HG02981 (cell line): ENCODE results near the gene CBX2.
A peak's percentile ranks its signal among the peaks of the same experiment; 100 is the strongest.

Source experiments
- ATAC-seq: cut with Tn5 transposase; IDR thresholded peaks from one replicate; pipeline ENCODE4 v1.9.1; 2021; ENCODE audit warnings: mild to moderate bottlenecking, moderate library complexity; ENCODE audit not compliant: unreplicated experiment

CBX2 gene

DNA sequence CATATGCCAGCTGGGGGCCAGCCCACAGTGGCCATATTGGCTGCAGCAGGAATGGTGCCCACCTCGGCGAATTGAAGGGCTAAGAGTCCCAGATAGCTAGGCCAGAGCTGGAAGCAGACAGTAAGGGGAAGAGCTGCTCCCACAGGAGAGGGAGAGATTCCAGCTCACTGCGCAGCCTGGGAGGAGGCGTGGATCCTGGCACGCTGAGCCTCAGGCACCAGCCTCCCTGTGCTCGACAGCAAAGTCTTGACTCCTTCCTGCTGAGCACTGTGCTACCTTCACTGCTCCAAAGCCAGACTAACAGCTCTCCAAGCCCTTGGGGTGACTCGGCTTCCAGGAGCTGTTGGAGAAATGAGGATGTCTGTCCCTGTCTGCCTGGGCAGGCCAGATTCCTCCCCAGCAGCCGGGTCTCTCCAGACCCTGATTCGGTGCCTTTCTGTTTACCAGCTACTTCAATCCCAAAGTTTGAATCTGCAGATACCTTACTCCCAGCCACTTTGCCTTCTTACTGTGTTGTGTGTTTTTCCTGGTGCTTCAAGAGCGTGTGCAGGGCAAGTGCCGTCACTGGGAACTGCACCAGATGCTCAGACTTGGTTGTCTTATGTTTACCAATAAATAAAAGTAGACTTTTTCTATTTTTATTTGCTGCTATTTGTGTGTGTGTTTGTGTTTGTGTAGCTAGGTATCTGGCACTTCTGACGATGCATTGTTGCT is 9.1 kb downstream of the CBX2 start:
- no peak for ATAC-seq

DNA sequence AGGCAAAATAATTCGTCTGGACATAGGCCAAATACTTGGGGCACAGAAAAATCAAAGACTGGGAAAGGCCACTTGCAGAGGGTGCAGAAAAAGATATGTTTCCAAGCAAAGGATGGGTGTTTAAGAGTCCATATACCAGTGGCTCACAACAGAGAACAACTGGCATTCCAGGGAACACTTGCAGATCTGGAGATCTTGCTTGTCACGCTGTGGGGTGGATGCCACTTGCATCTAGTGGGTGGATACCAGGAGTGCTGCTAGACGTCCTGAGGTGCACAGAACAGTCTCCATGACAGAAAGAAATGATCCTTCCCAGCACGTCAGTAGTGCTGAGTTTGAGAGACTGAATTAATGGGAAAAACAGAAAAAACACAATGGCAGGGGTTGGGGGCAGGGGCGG is 10.5 kb downstream of the CBX2 start:
- no peak for ATAC-seq

DNA sequence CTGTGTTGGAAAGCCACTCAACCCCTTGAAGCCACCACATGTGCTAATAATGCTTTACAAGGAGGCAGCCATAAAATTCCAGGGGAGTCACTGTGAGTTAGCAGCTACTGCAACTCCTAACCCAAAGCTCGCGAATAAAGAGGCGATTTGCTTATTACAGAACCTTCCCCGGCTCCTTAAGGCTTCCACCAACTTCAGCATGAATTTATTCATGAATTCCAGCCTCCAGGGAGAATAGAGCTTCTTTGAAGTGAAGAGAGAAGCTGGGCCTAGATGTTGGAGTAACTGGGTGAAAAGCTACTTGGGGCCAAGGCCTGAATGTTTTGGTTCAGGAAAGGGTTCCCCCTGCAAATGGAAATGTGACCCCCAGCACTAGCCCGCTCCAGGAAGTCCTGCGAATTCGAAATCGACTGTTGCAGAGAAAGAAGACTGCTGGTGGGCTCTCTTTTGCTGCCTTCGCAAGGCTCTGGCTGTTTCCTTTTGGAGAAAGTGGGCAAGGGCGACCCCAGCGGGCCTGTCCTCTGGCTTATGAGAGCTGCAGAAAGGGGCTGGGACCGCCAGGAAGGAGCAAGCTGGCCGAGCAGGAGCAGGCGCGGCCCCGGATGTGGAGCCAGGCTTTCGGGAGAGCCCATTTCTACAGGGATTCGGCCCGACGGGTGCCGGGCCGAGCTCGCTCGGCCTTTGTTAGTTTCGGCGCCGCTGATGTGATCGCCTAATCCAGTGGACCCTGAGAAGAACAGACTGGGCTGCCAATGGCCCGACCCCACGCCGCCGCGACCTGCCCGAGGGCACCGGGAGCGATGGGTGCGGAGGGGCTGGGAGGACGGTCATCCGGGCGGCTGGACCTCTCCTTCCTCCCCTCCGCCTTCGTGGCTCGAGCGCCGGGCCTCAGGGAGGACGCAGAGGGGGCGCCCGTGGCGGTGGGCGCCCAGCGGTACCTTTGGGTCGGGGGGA is 11.3 kb downstream of the CBX2 start:
- ATAC-seq, result no peak

DNA sequence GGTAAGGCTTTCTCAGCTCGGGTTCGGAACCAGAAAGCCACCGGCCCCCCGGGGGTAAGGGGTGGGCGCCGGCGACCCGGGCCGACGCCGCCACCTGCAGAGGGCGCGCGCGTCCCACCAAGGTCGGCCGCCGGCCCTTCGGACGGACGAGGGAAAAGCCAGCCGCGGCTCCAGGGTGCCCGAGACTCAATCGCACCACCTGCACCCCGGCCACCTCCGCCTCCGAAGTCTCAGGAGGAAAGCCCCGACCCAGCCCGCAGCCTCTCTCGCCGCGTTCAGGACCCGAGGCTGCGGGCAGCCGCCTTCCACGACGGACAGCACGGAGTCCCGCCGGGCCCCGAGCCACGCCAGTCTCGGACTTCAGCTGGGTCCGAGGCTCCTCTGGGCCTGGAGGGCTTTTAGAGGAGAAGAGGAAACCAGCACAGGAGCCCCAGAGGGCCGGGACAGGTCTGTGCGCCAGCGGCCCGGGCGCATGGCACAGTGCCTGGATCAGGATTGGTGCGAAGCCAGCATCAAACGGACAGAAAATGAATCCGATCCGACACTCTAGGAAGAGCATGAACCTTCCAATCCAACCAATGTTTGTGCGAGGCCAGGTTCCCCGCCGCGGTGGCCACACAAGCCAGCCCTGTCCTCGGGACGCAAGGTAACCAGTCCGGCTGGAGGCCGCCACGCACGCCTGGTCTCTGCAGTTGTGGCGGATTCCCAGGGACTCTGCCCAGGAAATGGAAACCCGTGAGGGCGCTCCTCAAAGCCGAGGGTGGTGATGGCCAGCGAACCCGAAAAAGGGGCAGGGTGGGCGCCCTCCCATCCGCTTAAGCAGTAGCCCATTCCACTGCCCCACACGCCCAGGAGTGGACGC is 12.2 kb downstream of the CBX2 start:
- no peak for ATAC-seq

DNA sequence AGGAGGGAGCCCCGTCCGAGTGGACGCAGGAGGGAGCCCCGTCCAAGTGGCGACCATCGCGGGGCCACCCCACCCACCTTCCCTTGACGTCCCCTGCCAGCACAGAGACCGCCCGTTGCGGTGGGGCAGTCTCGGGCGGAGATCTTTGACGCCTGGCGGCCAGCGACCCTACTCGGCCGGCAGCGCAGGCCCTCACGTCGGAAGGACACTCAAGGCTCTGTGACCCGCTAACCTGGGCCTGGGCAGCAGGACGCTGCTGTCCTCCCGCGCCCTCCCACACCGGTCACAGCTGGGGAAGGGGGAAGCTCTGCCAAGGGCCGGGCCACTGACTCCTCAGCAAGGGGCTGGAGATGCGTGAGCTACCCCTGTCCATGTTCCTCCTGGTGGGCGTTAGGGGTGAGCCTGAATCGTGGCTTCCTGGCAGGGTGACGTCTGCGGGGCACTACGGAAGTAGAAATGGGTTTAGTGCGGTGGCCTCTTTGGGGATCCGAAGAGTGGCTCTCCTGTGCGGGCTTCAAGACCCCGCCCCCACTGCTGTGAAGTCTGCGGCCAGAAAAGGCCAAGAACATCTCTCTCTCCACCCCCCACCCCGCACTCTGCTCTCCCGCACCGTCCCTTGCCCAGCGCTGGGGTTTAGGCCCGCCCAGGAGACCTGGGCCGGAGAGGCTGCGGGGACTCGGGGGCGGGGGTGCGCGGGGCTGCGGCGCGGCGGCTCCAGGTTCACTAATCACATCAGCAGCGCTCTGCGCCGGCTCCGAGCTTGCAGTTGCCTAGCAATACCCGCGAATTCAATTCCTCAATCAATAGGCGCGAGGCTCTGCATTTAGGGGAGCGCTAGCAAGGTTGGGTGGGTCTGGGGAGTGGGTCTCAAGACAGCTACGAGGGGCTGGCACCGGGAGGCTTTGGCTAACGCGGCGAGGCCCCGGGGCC is 13.1 kb downstream of the CBX2 start:
- ATAC-seq, result no peak

DNA sequence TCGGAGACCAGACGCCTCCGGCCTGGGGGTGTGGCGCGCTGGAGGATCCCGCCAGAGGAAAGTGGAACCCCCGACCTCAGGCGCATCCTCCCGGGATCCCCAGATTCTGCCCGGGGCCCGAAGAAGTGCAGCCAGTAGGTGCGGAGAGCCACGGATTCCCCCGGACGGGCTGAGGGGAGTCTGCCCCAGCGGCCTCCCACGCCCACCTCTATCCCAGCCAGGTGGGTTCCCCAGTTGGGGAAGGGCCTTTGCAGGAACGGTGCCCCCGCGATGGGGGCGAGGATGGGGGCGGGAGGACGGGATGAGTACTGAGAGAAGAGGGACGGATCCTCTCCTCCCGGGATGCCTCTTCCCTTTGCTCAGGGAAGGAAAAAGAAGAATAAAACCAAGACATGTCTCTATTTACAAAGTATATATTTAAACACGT is 13.8 kb downstream of the CBX2 start:
- no peak for ATAC-seq

DNA sequence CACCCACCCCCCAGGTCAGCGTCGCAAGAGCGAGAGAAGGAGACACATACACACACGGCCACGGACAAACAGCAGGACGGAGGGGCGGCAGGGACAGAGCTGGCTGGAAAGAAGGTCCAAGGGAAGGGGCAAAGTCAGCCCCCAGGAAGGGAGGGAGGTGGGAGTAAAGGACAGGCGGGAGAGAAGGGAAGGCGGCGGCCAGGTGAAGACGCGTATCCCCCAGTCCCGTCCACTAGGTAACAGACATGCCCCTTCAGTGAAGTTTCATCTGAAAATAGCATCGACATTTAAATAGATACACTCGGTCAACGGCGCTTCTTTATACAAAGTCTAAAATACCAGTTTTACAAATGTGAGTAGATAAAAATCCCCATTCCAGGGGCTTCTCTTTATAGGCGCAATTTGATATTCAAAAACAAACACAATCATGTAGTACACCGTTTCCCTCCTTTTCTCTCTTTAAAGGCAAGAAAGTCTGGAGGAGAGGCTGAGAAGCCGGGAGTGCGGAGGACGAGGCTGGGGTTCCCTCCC is 14.5 kb downstream of the CBX2 start:
- ATAC-seq, result no peak

DNA sequence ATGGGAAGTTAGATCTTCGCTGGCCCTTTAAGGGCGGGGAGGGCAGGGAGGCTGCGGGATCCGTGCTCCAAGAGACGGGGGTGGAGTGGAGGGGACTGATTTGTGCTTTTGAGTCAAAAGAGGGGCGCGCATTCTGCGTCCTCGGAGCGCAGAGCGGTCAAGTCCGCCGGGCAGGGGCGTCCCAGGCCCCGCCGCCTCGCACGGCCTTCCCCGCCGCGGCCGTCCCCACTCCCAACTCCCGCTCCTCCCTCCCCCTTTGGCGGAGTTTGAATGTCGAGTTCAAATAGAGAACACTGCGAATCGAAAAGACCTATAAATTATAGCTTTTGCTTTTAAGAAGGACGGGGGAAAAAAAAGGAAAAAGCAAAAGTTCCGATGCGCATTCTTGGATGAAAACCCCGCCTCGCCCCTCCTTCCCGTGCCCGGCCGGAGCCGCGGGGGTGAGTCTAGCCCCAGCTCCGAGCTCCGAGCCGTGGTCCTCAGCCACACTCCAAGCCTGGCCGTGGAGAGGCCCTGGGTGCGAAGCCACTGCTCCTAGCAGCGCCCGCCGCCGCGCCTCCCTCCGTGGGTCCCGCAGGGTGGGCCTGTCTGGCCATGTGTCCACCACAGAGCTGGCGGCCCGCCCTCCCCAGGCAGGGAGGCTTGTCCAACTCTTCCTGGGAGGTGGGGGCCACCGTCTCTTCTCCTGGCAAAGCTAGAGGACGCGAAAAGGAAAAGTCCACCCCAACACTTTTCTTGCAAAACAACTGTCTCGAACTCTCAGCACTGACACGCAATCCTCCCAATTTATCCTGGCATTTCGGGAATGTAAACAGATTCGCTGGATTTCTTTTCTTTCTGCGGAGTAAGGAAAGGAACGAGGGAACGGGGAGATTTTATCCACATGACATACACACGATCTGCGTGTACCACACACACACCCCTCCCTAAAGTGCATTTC is 15.3 kb downstream of the CBX2 start:
- ATAC-seq, result no peak

DNA sequence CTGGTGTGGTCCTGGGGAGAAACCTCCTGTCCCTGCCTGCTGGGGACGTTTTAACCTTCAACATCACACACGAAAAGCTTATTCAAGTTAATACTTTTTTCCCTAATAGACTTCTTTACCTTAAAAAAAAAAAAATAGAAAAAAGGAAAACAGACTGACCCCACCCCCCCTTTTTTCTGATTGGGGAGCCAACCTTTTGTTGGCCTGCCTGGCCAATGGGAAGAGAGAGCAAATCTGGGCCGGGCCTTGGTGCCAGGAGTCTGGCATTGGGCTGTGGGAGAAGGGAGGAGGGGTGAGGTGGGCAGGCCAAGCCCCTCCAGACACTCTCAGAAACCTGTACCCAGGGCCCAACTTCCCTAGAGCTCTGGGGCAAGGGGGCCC is 16.0 kb downstream of the CBX2 start:
- no peak for ATAC-seq

DNA sequence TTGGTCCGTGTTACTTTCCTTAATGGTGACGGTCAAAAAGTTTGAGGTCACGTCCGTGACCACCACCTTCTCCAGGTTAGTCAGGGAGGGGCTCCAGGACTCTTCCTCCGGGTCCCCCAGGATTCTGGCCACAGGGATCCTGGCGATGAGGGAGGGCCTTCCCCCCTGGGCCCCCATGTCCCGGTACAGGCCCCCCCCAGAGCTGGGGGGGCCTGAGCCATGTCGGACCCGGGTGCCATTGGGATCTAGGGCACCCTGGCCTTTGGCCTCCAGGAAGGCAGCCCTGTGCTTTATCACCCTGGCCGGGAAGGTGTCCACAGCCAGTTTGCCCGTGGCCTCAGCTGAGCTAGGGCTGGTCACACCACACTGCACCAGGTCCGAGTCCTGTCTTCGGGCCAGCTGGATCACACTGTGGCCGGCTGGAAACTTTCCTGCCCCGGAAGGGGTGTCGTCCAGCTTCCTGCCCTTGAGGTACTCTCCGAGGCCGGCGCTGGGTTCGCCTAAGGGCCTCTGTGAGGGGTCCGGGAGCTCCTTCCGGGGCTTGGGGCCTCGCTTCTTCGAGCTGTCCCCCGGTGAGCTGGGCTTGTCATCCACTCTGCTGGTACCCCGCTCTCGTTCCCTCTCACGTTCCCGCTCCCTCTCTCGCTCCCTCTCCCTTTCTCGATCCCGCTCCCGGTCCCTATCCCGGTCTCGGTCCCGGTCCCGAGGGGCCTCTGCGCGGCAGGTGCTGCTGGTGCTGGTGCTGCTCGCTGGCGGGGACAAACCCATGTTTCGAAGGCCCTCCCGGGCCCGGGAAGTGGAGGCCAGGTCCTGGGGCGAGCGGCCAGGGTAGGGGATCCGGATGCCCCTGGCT is 16.9 kb downstream of the CBX2 start:
- no peak for ATAC-seq

DNA sequence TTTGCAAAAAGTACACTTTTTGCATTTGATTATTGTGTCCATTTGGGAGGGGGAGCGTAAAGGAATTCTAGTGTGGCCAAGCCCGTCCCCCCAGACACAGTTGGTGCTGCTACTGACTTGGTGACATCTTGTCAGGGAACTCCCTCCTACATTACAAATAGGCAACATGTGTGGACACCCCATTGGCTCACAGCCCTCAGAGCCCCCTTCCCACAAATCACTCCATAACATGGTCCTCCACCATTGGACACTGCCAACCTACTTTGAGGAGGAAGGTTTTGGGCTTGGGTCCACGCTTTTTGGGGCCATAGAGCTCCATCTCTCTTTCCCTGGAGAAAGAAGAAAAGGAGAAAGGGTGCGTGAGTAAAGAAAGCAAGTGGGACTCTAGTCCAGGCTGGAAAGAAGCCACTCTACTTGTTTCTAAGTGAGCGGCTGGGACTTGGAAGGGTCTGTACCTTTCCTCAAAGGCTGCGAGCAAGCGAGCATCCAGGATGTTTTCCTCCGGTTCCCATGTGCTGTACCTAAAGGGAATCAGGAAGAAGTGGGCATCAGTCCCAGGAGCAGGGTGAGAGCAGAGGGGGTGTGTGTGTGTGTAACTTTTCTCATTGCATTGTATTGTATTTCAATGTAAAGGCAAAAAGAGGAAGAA is 18.0 kb downstream of the CBX2 start:
- no peak for ATAC-seq

DNA sequence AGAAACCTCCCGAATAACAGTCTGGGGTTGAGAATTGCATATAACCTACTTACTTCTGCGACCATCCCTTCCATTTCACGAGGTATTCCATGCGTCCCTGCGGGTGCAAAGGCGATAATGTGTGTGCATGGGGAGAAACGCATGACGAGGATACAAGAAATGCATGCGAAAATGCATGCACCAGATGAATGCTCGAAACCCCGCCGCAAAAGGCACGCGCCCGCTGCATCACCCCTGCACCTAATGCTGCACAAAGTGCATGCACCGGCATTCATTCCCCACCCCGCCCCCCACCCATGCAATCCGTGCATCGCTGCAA is 18.5 kb downstream of the CBX2 start:
- no peak for ATAC-seq

DNA sequence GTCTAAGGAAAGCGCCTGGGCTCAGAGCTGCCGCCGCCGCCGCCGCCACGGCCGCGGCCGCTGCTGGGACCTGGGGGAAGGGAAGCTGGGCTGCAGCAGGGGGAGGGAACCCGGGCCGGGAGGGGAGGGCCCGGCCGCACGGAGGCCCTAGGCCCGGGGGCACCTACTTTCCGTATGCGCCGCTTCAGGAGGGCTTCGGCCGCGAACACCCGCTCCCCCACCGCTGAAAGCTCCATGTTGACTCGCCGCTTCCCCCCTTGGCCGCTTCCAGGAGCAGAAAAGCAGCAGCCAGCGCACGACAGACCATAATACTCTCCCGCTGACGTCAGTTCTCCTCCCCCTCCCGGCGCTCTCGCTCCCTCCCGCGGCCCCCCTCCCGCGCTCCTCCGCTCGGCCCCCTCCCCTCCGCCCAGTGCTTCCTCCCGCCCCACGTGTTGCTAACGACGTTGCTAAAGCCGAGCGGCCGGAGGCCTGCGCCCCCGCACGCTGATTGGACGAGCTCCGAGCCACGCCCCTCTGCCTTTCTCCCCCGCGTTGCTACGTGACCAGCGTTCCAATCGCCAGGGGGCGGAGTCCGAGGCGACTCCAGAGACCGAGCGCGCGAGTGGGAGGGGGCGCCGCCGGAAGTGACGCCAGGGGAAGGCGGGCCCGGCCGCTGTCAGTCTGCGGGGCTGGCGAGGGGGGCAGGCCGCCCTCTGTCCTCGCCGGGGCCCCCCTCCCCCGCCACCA is 19.0 kb downstream of the CBX2 start, which contains the start of gene CBX8:
CBX8 (minus strand) TSS at position 315 of the 729 bp plus-strand sequence; CDS start at position 236, 79 bp downstream.
- peak; percentile 85 for ATAC-seq

DNA sequence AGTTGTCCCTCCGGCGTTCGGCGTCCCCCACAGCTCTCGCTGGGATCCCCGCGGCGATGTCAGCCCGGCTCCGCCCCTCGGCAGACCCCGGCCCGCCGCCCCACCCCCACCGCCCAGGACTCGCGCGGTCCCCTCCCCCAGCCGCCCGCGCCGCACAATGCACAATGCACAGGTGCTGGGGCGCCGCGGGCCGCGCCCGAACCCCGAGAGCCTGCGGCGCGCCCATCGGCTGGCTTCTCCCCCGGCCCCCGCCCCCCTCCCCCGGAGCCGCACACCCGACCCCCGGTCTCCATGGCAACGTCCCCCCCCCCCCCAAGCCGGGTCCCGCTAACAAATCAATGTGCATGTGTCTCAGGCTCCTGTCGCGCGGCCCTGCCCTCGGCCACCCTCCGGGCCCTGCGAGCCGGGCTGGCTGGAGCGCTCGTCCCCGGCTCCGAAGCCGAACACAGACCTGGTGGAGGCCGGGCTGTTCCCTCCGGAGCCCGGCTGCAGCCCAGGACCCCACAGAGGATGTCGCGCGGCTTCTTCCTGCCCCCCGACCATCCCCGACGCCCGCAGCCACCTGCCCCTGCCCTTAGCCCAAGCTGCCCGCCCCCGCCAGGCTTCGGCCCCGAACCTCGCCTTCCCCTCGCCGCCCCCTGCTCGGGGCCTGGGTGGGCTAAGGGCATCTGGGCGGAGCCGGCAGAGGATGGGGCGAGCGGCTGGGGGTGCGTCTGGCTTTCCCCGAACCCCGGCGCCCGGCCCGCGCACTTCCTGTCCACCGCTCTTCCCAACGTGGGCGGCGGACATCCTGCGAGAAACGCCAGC is 19.7 kb downstream of the CBX2 start:
- peak; percentile 10 for ATAC-seq

DNA sequence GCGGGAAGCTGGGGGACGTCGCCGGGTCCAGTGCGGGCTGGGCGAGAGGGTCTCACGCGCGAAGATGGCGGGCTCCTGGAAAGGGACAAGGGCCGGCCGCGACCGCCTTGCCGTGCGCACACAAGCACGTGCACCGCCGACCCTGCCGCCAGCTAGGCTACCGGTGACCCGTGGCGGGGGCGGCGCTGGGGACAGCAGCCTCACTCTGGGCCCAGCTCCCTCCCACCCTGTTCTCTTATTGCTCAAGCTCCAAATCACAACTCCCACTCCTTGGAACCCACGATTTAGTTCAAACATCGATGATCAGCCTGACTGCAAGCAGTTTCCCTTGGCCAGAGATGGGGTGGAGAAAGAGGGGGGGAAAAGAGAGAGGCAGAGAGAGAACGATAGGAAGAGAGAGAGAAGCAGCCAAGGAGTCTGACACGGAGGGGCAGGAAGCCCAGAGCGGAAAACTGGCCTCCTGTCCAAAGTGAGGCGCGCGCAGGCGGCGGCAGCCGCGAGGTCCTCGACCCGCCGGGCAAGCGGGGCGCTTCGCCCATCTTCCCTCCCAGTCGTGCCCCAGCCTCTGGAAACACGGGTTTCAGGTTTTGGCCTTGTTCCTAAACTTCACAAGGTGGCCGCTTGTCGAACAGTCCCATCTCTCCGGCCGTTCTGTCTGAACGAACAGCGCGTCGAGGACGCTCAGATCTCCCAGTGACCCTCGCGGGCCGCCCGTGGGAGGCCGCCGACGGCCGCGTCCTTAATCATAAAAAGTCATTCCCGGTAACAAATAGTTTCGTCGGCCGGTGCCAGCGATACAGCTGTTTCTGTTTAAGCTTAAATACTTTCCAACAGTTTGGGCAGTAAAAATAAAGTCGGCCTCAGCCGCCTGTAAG is 20.6 kb downstream of the CBX2 start:
- ATAC-seq, result no peak
